Immature natural killer cell (primary cell): ENCODE data around the gene ARFGAP1. TPM values are rescaled to one million over a fixed set of nuclear protein-coding genes. Genes with fewer than 3 reads are reported as not detected.

ENCODE experiments used
- DNase-seq, 3 donors: peaks; one replicate each; pipeline ENCODE4 v3.0.0; 2022; ENCODE audit warnings: mixed read lengths in 1 of 3
- H3K27ac Mint-ChIP-seq, 6 donors: one replicate each; pipeline ENCODE4 v1.8.0; 2020; ENCODE audit warnings: mixed read lengths in 6 of 6, mild to moderate bottlenecking in 5 of 6, inconsistent platforms in 4 of 6, moderate library complexity in 3 of 6
- H3K27me3 Mint-ChIP-seq, 3 donors: one replicate each; pipeline ENCODE4 v1.8.0; 2020 to 2021; ENCODE audit warnings: low read depth in 3 of 3, mild to moderate bottlenecking in 3 of 3, mixed read lengths in 3 of 3, moderate library complexity in 3 of 3, inconsistent platforms in 1 of 3
- H3K36me3 Mint-ChIP-seq, 3 donors: one replicate each; pipeline ENCODE4 v1.8.0; 2020; ENCODE audit warnings: mixed read lengths in 3 of 3, inconsistent platforms in 2 of 3, mild to moderate bottlenecking in 2 of 3
- H3K4me1 Mint-ChIP-seq, 2 donors: one replicate each; pipeline ENCODE4 v1.8.0; 2020; ENCODE audit warnings: inconsistent platforms in 2 of 2, mild to moderate bottlenecking in 2 of 2, mixed read lengths in 2 of 2, moderate library complexity in 1 of 2
- H3K4me3 Mint-ChIP-seq, 5 donors: one replicate each; pipeline ENCODE4 v1.8.0; 2020; ENCODE audit warnings: mild to moderate bottlenecking in 5 of 5, mixed read lengths in 5 of 5, inconsistent platforms in 3 of 5, moderate library complexity in 3 of 5
- H3K9me3 Mint-ChIP-seq, 6 donors: one replicate each; pipeline ENCODE4 v1.8.0; 2020; ENCODE audit warnings: mild to moderate bottlenecking in 6 of 6, mixed read lengths in 6 of 6, inconsistent platforms in 4 of 6, moderate library complexity in 3 of 6
- polyA plus RNA-seq, 3 donors: library from polyadenylated mRNA; unstranded; fragments of 300-500 nt; fragmentation: Illumina TruSeq; gene quantifications; one replicate each; pipeline ENCODE4 v1.2.3, GENCODE V29; 2021

The ARFGAP1 gene
- polyA plus RNA-seq, 3 donors from 2014 or later = 8.8 to 20.9 (median 16.5) TPM

GRCh38 chr20:63234693-63235398 is 37.8 kb upstream of the ARFGAP1 start:
- Mint-ChIP-seq H3K9me3 (no peaks in the 10 kb centered on the region), H3K4me1 (no peaks in the 10 kb centered on the region), H3K36me3 (no peaks in the 10 kb centered on the region), H3K4me3 (no peak overlapping the region), H3K27me3 (peaks cover 5 to 13% (median 11%) of the 10 kb centered on the region in 3 donors), H3K27ac (no peak overlapping the region)
- DNase-seq = no peak

- H3K4me3 Mint-ChIP-seq = no peak within 1 kb of the TSS
These were observed 37.1 kb upstream of the ARFGAP1 start, which contains the start of gene BIRC7 for GRCh38 chr20:63235399-63235983. Gene BIRC7 (plus strand): TSS chr20:63235905. CDS start chr20:63236097, 192 bp downstream.

GRCh38 chr20:63236116-63236837 is 36.3 kb upstream of the ARFGAP1 start:
- Mint-ChIP-seq H3K36me3 (no peaks in the 10 kb centered on the region), H3K27me3 (peaks cover 0 to 4% (median 4%) of the 10 kb centered on the region in 3 donors), H3K4me3 (no peak overlapping the region), H3K27ac (no peak overlapping the region), H3K4me1 (no peaks in the 10 kb centered on the region), H3K9me3 (no peaks in the 10 kb centered on the region)
- no peak for DNase-seq

More at GRCh38 chr20:63235399-63235983, 37.1 kb upstream of the ARFGAP1 start, which contains the start of gene BIRC7:
- no peak for DNase-seq
- Mint-ChIP-seq H3K4me1 (no peaks in the 10 kb centered on the region), H3K9me3 (no peaks in the 10 kb centered on the region), H3K36me3 (no peaks in the 10 kb centered on the region), H3K27ac (no peak within 1 kb of the TSS), H3K27me3 (peaks cover 0 to 10% (median 9%) of the 10 kb centered on the region in 3 donors)

GRCh38 chr20:63238031-63238430 is 34.6 kb upstream of the ARFGAP1 start:
- no peaks in the 10 kb centered on the region for H3K36me3 Mint-ChIP-seq
- no peaks in the 10 kb centered on the region for H3K9me3 Mint-ChIP-seq
- DNase-seq = no peak
- H3K27ac Mint-ChIP-seq = no peak overlapping the region
- H3K4me1 Mint-ChIP-seq = no peaks in the 10 kb centered on the region
- no peak overlapping the region for H3K4me3 Mint-ChIP-seq
- no peaks in the 10 kb centered on the region for H3K27me3 Mint-ChIP-seq

- Mint-ChIP-seq H3K4me1 (no peaks in the 10 kb centered on the region), H3K27ac (no peak overlapping the region), H3K27me3 (no peaks in the 10 kb centered on the region), H3K9me3 (no peaks in the 10 kb centered on the region), H3K4me3 (no peak overlapping the region), H3K36me3 (no peaks in the 10 kb centered on the region)
- no peak for DNase-seq
These were observed 34.0 kb upstream of the ARFGAP1 start for GRCh38 chr20:63238514-63239125.

GRCh38 chr20:63239431-63239830 is 33.2 kb upstream of the ARFGAP1 start:
- Mint-ChIP-seq H3K9me3 (no peaks in the 10 kb centered on the region), H3K4me3 (no peak overlapping the region), H3K27ac (no peak overlapping the region), H3K27me3 (no peaks in the 10 kb centered on the region), H3K36me3 (no peaks in the 10 kb centered on the region), H3K4me1 (no peaks in the 10 kb centered on the region)
- DNase-seq = no peak

- no peak overlapping the region for H3K4me3 Mint-ChIP-seq
- no peaks in the 10 kb centered on the region for H3K27me3 Mint-ChIP-seq
- DNase-seq = no peak
- H3K4me1 Mint-ChIP-seq = no peaks in the 10 kb centered on the region
- H3K27ac Mint-ChIP-seq = no peak overlapping the region
- H3K36me3 Mint-ChIP-seq = no peaks in the 10 kb centered on the region
- H3K9me3 Mint-ChIP-seq = no peaks in the 10 kb centered on the region
These were observed 32.6 kb upstream of the ARFGAP1 start for GRCh38 chr20:63240004-63240403.

- no peak overlapping the region for H3K27ac Mint-ChIP-seq
- H3K36me3 Mint-ChIP-seq = no peaks in the 10 kb centered on the region
- H3K27me3 Mint-ChIP-seq = no peaks in the 10 kb centered on the region
- H3K4me3 Mint-ChIP-seq = no peak overlapping the region
- no peak for DNase-seq
- no peaks in the 10 kb centered on the region for H3K4me1 Mint-ChIP-seq
- H3K9me3 Mint-ChIP-seq = no peaks in the 10 kb centered on the region
These were observed 31.3 kb upstream of the ARFGAP1 start for GRCh38 chr20:63241272-63241671.

GRCh38 chr20:63242736-63243135 is 29.9 kb upstream of the ARFGAP1 start:
- H3K4me3 Mint-ChIP-seq = no peak overlapping the region
- no peaks in the 10 kb centered on the region for H3K4me1 Mint-ChIP-seq
- H3K27me3 Mint-ChIP-seq = no peaks in the 10 kb centered on the region
- H3K36me3 Mint-ChIP-seq = no peaks in the 10 kb centered on the region
- no peak overlapping the region for H3K27ac Mint-ChIP-seq
- no peak for DNase-seq
- no peaks in the 10 kb centered on the region for H3K9me3 Mint-ChIP-seq

GRCh38 chr20:63243604-63244247 is 28.9 kb upstream of the ARFGAP1 start:
- H3K27me3 Mint-ChIP-seq = peaks cover 0 to 3% (median 1%) of the 10 kb centered on the region in 3 donors
- H3K4me3 Mint-ChIP-seq = no peak overlapping the region
- H3K36me3 Mint-ChIP-seq = no peaks in the 10 kb centered on the region
- H3K27ac Mint-ChIP-seq = no peak overlapping the region
- no peak for DNase-seq
- H3K9me3 Mint-ChIP-seq = no peaks in the 10 kb centered on the region
- H3K4me1 Mint-ChIP-seq = no peaks in the 10 kb centered on the region

- Mint-ChIP-seq H3K27me3 (peaks cover 0 to 4% (median 3%) of the 10 kb centered on the region in 3 donors), H3K27ac (no peak overlapping the region), H3K4me3 (no peak overlapping the region), H3K9me3 (no peaks in the 10 kb centered on the region), H3K4me1 (no peaks in the 10 kb centered on the region), H3K36me3 (no peaks in the 10 kb centered on the region)
- no peak for DNase-seq
These were observed 28.1 kb upstream of the ARFGAP1 start for GRCh38 chr20:63244468-63244867.

GRCh38 chr20:63246490-63247288 is 25.9 kb upstream of the ARFGAP1 start:
- H3K9me3 Mint-ChIP-seq = no peaks in the 10 kb centered on the region
- DNase-seq = no peak
- H3K4me3 Mint-ChIP-seq = no peak overlapping the region
- peaks cover 0 to 8% (median 5%) of the 10 kb centered on the region in 3 donors for H3K27me3 Mint-ChIP-seq
- H3K4me1 Mint-ChIP-seq = no peaks in the 10 kb centered on the region
- no peak overlapping the region for H3K27ac Mint-ChIP-seq
- no peaks in the 10 kb centered on the region for H3K36me3 Mint-ChIP-seq

GRCh38 chr20:63247671-63248228 is 24.9 kb upstream of the ARFGAP1 start:
- Mint-ChIP-seq H3K36me3 (no peaks in the 10 kb centered on the region), H3K27me3 (peaks cover 0 to 10% (median 10%) of the 10 kb centered on the region in 3 donors), H3K4me1 (peaks cover 0 to 2% of the 10 kb centered on the region in 2 donors), H3K27ac (no peak overlapping the region), H3K9me3 (no peaks in the 10 kb centered on the region), H3K4me3 (no peak overlapping the region)
- no peak for DNase-seq
